CD4-positive, alpha-beta memory T cell (primary cell): ENCODE measurements around the gene SCAPER. TPM values are rescaled to one million over a fixed set of nuclear protein-coding genes. Genes with fewer than 3 reads are reported as not detected.
"Not testable (repeated sequence)": the region's sequence is repeated elsewhere in the genome, so short reads cannot be mapped to it uniquely, and the experiment has no call there.

Experiments used
- CTCF ChIA-PET: fragments of 350-600 bp; sonication (Branson Sonifier 250); formaldehyde crosslinking; loops from one replicate; lab custom pipeline; 2021; ENCODE audit warnings: inconsistent platforms; ENCODE audit not compliant: partially characterized antibody; lab: Charles Lee
- POLR2A ChIA-PET: fragments of 350-600 bp; sonication (Branson Sonifier 250); formaldehyde crosslinking; loops from one replicate; lab custom pipeline; 2021; ENCODE audit not compliant: partially characterized antibody; lab: Charles Lee
- DNase-seq, 5 donors: peaks; one replicate each; pipeline versions ENCODE4 v3.0.0 to v3.0.0-alpha.2; 2020 to 2022; ENCODE audit warnings: mixed read lengths in 1 of 5
- H3K27ac ChIP-seq: one replicate; pipeline ENCODE4 v1.7.0; 2013; ENCODE audit warnings: low read depth, low read length
- H3K27me3 ChIP-seq: 2 replicates; pipeline ENCODE4 v1.7.0; 2013; ENCODE audit warnings: mild to moderate bottlenecking, low read length, moderate library complexity; ENCODE audit not compliant: insufficient read depth
- H3K36me3 ChIP-seq: 2 replicates; pipeline ENCODE4 v1.7.0; 2013; ENCODE audit warnings: mild to moderate bottlenecking, low read length, moderate library complexity; ENCODE audit not compliant: insufficient read depth
- H3K4me1 ChIP-seq: 2 replicates; pipeline ENCODE4 v1.7.0; 2013; ENCODE audit warnings: mild to moderate bottlenecking, low read length, moderate library complexity; ENCODE audit not compliant: insufficient read depth
- H3K4me3 ChIP-seq, 2 donors: one replicate each; pipeline ENCODE4 v1.7.0; 2013; ENCODE audit warnings: low read length in 2 of 2, mild to moderate bottlenecking in 1 of 2
- H3K9me3 ChIP-seq, 2 donors: one replicate each; pipeline ENCODE4 v1.7.0; 2013; ENCODE audit warnings: low read length in 2 of 2, control low read depth in 1 of 2; ENCODE audit not compliant: control insufficient read depth in 1 of 2
- H3K27ac Mint-ChIP-seq, 7 donors: one replicate each; pipeline ENCODE4 v1.8.0; 2020 to 2021; ENCODE audit warnings: mixed read lengths in 7 of 7, mild to moderate bottlenecking in 6 of 7, inconsistent platforms in 3 of 7, moderate library complexity in 3 of 7
- H3K27me3 Mint-ChIP-seq, 2 donors: one replicate each; pipeline ENCODE4 v1.8.0; 2020 to 2021; ENCODE audit warnings: mixed read lengths in 2 of 2
- H3K36me3 Mint-ChIP-seq, 2 donors: one replicate each; pipeline ENCODE4 v1.8.0; 2020 to 2021; ENCODE audit warnings: mixed read lengths in 2 of 2, inconsistent platforms in 1 of 2, mild to moderate bottlenecking in 1 of 2
- H3K4me1 Mint-ChIP-seq, 4 donors: one replicate each; pipeline ENCODE4 v1.8.0; 2020 to 2021; ENCODE audit warnings: mixed read lengths in 4 of 4, mild to moderate bottlenecking in 1 of 4
- H3K4me3 Mint-ChIP-seq, 8 donors: one replicate each; pipeline ENCODE4 v1.8.0; 2020 to 2021; ENCODE audit warnings: mixed read lengths in 8 of 8, mild to moderate bottlenecking in 7 of 8, moderate library complexity in 6 of 8, inconsistent platforms in 3 of 8
- H3K9me3 Mint-ChIP-seq, 8 donors: one replicate each; pipeline ENCODE4 v1.8.0; 2020 to 2021; ENCODE audit warnings: mixed read lengths in 8 of 8, mild to moderate bottlenecking in 5 of 8, inconsistent platforms in 3 of 8, moderate library complexity in 1 of 8
- intact Hi-C: fragments of 100-400 bp; cut with micrococcal nuclease; formaldehyde crosslinking; loops from one replicate; pipeline ENCODE4 v1.15.1; 2023
- microRNA-seq: library from miRNA; unstranded; fragments of <30 nt; microRNA quantifications from one replicate; pipeline ENCODE4 v1.2.0, GENCODE V29; 2021; ENCODE audit warnings: borderline replicate concordance, borderline number of aligned reads, borderline microRNAs expressed, mixed read lengths
- polyA plus RNA-seq, 2 donors: library from polyadenylated mRNA; unstranded; fragments of 300-500 nt; fragmentation: Illumina TruSeq; gene quantifications; one replicate each; pipeline ENCODE4 v1.2.3, GENCODE V29; 2021
- total RNA-seq, 2 experiments: library from RNA; stranded (reverse); gene quantifications; one replicate each; pipeline ENCODE4 v1.2.3, GENCODE V29; 2021

The SCAPER gene
- total and polyA plus RNA-seq, 4 experiments from 2014 or later: 7.2 to 41.4 (median 34.3) TPM

- H3K36me3 Mint-ChIP-seq: peaks cover 4 to 8% of the 10 kb centered on the region in 2 donors
- no peaks in the 10 kb centered on the region for H3K27me3 Mint-ChIP-seq
- ChIA-PET POLR2A (no interaction called here), CTCF (interaction anchor here (1.5 kb wide), 1 partner anchor 12 kb away, joined by 3 read pairs; the partner anchor contains the start of gene ETFA)
- H3K36me3 ChIP-seq: no peaks in the 10 kb centered on the region
- no peak overlapping the region for H3K4me3 Mint-ChIP-seq
- peaks cover 19 to 39% (median 26%) of the 10 kb centered on the region in 4 donors for H3K4me1 Mint-ChIP-seq
- no peak overlapping the region for H3K4me3 ChIP-seq
- no peak overlapping the region for H3K27ac Mint-ChIP-seq
- intact Hi-C loops: no loop called here
- no peaks in the 10 kb centered on the region for H3K9me3 ChIP-seq
- H3K4me1 ChIP-seq: peaks cover 4% of the 10 kb centered on the region
- no peaks in the 10 kb centered on the region for H3K27me3 ChIP-seq
- H3K9me3 Mint-ChIP-seq: no peaks in the 10 kb centered on the region
- DNase-seq: no peak
- H3K27ac ChIP-seq: no peak overlapping the region
Measured at GRCh38 chr15:76299786-76300185, 605.4 kb downstream of the SCAPER start.

- ChIA-PET CTCF (no interaction called here), POLR2A (interaction anchor here (0.5 kb wide), 1 partner anchor 60 kb away, joined by 3 read pairs; no protein-coding TSS in a partner anchor)
- Mint-ChIP-seq H3K9me3 (no peaks in the 10 kb centered on the region), H3K4me3 (no peak overlapping the region), H3K27me3 (no peaks in the 10 kb centered on the region), H3K36me3 (peaks cover 3 to 4% of the 10 kb centered on the region in 2 donors), H3K27ac (peak overlapping the region in 3 of 7 donors; percentile 17 to 85 (median 30)), H3K4me1 (peaks cover 23 to 40% (median 28%) of the 10 kb centered on the region in 4 donors)
- no peaks in the 10 kb centered on the region for H3K36me3 ChIP-seq
- H3K27ac ChIP-seq: no peak overlapping the region
- H3K4me1 ChIP-seq: peaks cover 4% of the 10 kb centered on the region
- intact Hi-C loops: no loop called here
- DNase-seq: no peak
- H3K4me3 ChIP-seq: no peak overlapping the region
- no peaks in the 10 kb centered on the region for H3K9me3 ChIP-seq
- H3K27me3 ChIP-seq: no peaks in the 10 kb centered on the region
Measured at GRCh38 chr15:76298986-76299385, 606.2 kb downstream of the SCAPER start.

- H3K27ac Mint-ChIP-seq: peak overlapping the region in 1 of 7 donors; percentile 11
- peaks cover 23 to 38% (median 29%) of the 10 kb centered on the region in 4 donors for H3K4me1 Mint-ChIP-seq
- H3K9me3 Mint-ChIP-seq, H3K27me3 Mint-ChIP-seq, H3K36me3 Mint-ChIP-seq, H3K36me3 ChIP-seq, H3K4me3 Mint-ChIP-seq, H3K9me3 ChIP-seq, DNase-seq, POLR2A ChIA-PET, H3K27ac ChIP-seq, H3K27me3 ChIP-seq, intact Hi-C loops, CTCF ChIA-PET, H3K4me3 ChIP-seq, H3K4me1 ChIP-seq: not testable (repeated sequence)
Measured at GRCh38 chr15:76297951-76298350, 607.2 kb downstream of the SCAPER start.

Small RNA genes lying within 50 kb of the gene (microRNA-seq; reads per million reads assigned to microRNA genes)
- gene MIR3713: not detected

Other genes starting within 250 kb of the SCAPER start
- gene RCN2, start 26.4 kb upstream of the SCAPER start, total RNA-seq: 10 to 100 TPM; 28.4 to 30.2 TPM
- 10 to 100 TPM; 38.2 to 46.5 TPM for gene RCN2, start 26.4 kb upstream of the SCAPER start, polyA plus RNA-seq
- 100 to 1,000 TPM; 225 to 233 TPM for gene PSTPIP1, start 89.8 kb upstream of the SCAPER start, total RNA-seq
- 10 to 100 TPM; 62.4 to 63.3 TPM for gene PSTPIP1, start 89.8 kb upstream of the SCAPER start, polyA plus RNA-seq
- gene TSPAN3, start 165.8 kb upstream of the SCAPER start, total RNA-seq: 10 to 100 TPM; 13.3 to 14.3 TPM
- gene TSPAN3, start 165.8 kb upstream of the SCAPER start, polyA plus RNA-seq: 10 to 100 TPM; 35.7 to 35.9 TPM